Ishikawa (cell line): Measurements from ENCODE around the gene FIBCD1.

Experiments used
- CEBPB ChIP-seq: IDR thresholded peaks from 2 replicates; pipeline ENCODE4 v1.6.1; 2012
- EGR1 ChIP-seq: IDR thresholded peaks from 2 replicates; pipeline ENCODE4 v1.6.1; 2012
- EP300 ChIP-seq: IDR thresholded peaks from 2 replicates; pipeline ENCODE4 v1.6.1; 2012; ENCODE audit warnings: borderline replicate concordance
- FOXM1 ChIP-seq: IDR thresholded peaks from 2 replicates; pipeline ENCODE4 v1.6.1; 2012; ENCODE audit warnings: low read depth, borderline replicate concordance
- NFIC ChIP-seq: IDR thresholded peaks from 2 replicates; pipeline ENCODE4 v1.6.1; 2012
- RAD21 ChIP-seq: IDR thresholded peaks from 2 replicates; pipeline ENCODE4 v1.6.1; 2012; ENCODE audit warnings: low read depth
- TAF1 ChIP-seq: IDR thresholded peaks from 2 replicates; pipeline ENCODE4 v1.6.1; 2012; ENCODE audit warnings: low read depth, mild to moderate bottlenecking
- YY1 ChIP-seq: IDR thresholded peaks from 2 replicates; pipeline ENCODE4 v1.6.1; 2012; ENCODE audit warnings: low read depth
- ZBTB7A ChIP-seq: IDR thresholded peaks from 2 replicates; pipeline ENCODE4 v1.6.1; 2012; ENCODE audit warnings: low read depth
- TF ChIP-seq, protein P1 (sequence below): IDR thresholded peaks from 2 replicates; pipeline ENCODE4 v1.6.1; 2012; ENCODE audit warnings: low read depth, mild to moderate bottlenecking
- TF ChIP-seq, protein P2 (sequence below): IDR thresholded peaks from 2 replicates; pipeline ENCODE4 v1.6.1; 2012

DNA sequence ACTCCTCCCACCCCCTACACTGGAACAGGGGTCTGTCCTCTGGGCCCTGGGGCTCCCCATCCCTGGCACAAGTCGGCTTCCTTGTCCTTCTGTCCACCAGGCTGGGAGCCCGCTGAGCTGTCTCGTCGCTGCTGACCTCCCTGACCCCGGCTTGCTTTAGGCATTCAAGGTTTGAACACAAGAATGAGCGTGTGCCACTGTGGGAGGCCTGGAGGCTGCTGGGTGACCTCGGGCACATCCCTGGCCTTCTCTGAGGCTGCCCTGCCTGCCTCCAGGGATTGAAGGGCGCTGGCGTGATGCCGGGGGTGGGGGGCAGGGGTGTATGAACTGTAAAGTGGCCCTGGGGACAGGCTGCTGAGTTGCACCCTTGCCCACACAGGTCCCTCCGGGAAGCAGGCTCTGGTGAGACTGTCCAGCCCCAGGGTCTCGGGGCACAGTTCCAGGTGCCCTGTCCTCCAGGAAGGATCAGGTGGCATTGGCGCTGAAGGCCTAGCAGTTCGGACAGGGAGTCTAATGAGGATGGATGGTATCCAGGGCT, 18.2 kb downstream of the FIBCD1 start:
- TF ChIP-seq EP300 (no peak), CEBPB (no peak), EGR1 (no peak), YY1 (no peak), FOXM1 (no peak), RAD21 (no peak), NFIC (no peak), TAF1 (no peak), ZBTB7A (no peak)
- TF ChIP-seq, protein P1, sequence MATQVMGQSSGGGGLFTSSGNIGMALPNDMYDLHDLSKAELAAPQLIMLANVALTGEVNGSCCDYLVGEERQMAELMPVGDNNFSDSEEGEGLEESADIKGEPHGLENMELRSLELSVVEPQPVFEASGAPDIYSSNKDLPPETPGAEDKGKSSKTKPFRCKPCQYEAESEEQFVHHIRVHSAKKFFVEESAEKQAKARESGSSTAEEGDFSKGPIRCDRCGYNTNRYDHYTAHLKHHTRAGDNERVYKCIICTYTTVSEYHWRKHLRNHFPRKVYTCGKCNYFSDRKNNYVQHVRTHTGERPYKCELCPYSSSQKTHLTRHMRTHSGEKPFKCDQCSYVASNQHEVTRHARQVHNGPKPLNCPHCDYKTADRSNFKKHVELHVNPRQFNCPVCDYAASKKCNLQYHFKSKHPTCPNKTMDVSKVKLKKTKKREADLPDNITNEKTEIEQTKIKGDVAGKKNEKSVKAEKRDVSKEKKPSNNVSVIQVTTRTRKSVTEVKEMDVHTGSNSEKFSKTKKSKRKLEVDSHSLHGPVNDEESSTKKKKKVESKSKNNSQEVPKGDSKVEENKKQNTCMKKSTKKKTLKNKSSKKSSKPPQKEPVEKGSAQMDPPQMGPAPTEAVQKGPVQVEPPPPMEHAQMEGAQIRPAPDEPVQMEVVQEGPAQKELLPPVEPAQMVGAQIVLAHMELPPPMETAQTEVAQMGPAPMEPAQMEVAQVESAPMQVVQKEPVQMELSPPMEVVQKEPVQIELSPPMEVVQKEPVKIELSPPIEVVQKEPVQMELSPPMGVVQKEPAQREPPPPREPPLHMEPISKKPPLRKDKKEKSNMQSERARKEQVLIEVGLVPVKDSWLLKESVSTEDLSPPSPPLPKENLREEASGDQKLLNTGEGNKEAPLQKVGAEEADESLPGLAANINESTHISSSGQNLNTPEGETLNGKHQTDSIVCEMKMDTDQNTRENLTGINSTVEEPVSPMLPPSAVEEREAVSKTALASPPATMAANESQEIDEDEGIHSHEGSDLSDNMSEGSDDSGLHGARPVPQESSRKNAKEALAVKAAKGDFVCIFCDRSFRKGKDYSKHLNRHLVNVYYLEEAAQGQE: no peak
- TF ChIP-seq, protein P2, sequence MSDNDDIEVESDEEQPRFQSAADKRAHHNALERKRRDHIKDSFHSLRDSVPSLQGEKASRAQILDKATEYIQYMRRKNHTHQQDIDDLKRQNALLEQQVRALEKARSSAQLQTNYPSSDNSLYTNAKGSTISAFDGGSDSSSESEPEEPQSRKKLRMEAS: no peak
